GM18505 (cell line): Measurements from ENCODE around the gene OR8D4.
"Not testable (repeated sequence)": the region's sequence is repeated elsewhere in the genome, so short reads cannot be mapped to it uniquely, and the experiment has no call there.

Source experiments
- ATAC-seq: cut with Tn5 transposase; IDR thresholded peaks from one replicate; pipeline ENCODE4 v1.9.1; 2021; ENCODE audit not compliant: unreplicated experiment
- POLR2A ChIP-seq: IDR thresholded peaks from 4 replicates; pipeline ENCODE4 v1.6.1; 2011; ENCODE audit warnings: borderline replicate concordance; ENCODE audit not compliant: insufficient read depth, insufficient read length; ENCODE audit errors: extremely low read depth

Gene OR8D4

GRCh38 chr11:123901867-123902266, at the start of gene OR8D4:
TSS of gene OR8D4 (plus strand) at chr11:123902167. CDS start at chr11:123906432, 4,265 bp downstream.
- no peak for TF ChIP-seq POLR2A
- ATAC-seq: no peak

GRCh38 chr11:123852321-123852720, 49.6 kb upstream of the OR8D4 start:
- ATAC-seq: no peak
- TF ChIP-seq POLR2A: no peak

- ATAC-seq: no peak
- TF ChIP-seq POLR2A: no peak
Observed at GRCh38 chr11:123853038-123853437, 48.9 kb upstream of the OR8D4 start.

- TF ChIP-seq POLR2A: no peak
- no peak for ATAC-seq
Observed at GRCh38 chr11:123856444-123856843, 45.5 kb upstream of the OR8D4 start.

GRCh38 chr11:123859731-123860130, 42.2 kb upstream of the OR8D4 start:
- TF ChIP-seq POLR2A: no peak
- ATAC-seq: no peak

- not testable (repeated sequence) for ATAC-seq
Observed at GRCh38 chr11:123865293-123865692, 36.7 kb upstream of the OR8D4 start.

GRCh38 chr11:123867795-123868194, 34.2 kb upstream of the OR8D4 start:
- ATAC-seq: not testable (repeated sequence)

GRCh38 chr11:123880912-123881311, 21.1 kb upstream of the OR8D4 start:
- TF ChIP-seq POLR2A: no peak
- no peak for ATAC-seq

- no peak for TF ChIP-seq POLR2A
- no peak for ATAC-seq
Observed at GRCh38 chr11:123885570-123885969, 16.4 kb upstream of the OR8D4 start, which contains the start of gene TMEM225. TSS of gene TMEM225 (minus strand) at chr11:123885670. CDS start at chr11:123885425, 245 bp downstream.

- no peak for TF ChIP-seq POLR2A
- no peak for ATAC-seq
Observed at GRCh38 chr11:123892031-123892430, 9.9 kb upstream of the OR8D4 start.

- TF ChIP-seq POLR2A: no peak
- no peak for ATAC-seq
Observed at GRCh38 chr11:123899792-123900191, 2.2 kb upstream of the OR8D4 start.

GRCh38 chr11:123903932-123904331, 2.0 kb downstream of the OR8D4 start:
- TF ChIP-seq POLR2A: no peak
- ATAC-seq: peak; percentile 86

GRCh38 chr11:123904932-123905331, 3.0 kb downstream of the OR8D4 start:
- no peak for TF ChIP-seq POLR2A
- ATAC-seq: no peak

- no peak for ATAC-seq
- no peak for TF ChIP-seq POLR2A
Observed at GRCh38 chr11:123905826-123906225, 3.9 kb downstream of the OR8D4 start.

- TF ChIP-seq POLR2A: no peak
- ATAC-seq: no peak
Observed at GRCh38 chr11:123920943-123921342, 19.0 kb downstream of the OR8D4 start.
